A673 (cell line): ENCODE data around the gene CBFA2T3.

ENCODE experiments used
- CTCF ChIP-seq: fragments of 300-800, 200-600 bp; sonication (generic); conservative IDR thresholded peaks from 2 replicates; pipeline ENCODE4 v1.5.1; 2017; ENCODE audit warnings: low read depth, mild to moderate bottlenecking, antibody characterized with exemption, low read length, moderate library complexity, mixed read lengths
- EZH2 ChIP-seq: fragments of 200-600 bp; sonication (generic); IDR thresholded peaks from 2 replicates; pipeline ENCODE4 v1.6.1; 2017; ENCODE audit warnings: borderline replicate concordance, low read depth, mild to moderate bottlenecking, mixed read lengths, antibody characterized with exemption, low read length; ENCODE audit not compliant: poor library complexity, severe bottlenecking

- TF ChIP-seq CTCF = no peak
- no peak for TF ChIP-seq EZH2
These were observed 84.9 kb downstream of the CBFA2T3 start for GRCh38 chr16:88892065-88892464.
